ENCODE data around the gene TBC1D22A.

TBC1D22A gene

GRCh38 chr22:47199261-47199978 lies 437.0 kb downstream of the TBC1D22A start:
- no peak for DNase-seq

- DNase-seq = no peak
These were observed 437.5 kb downstream of the TBC1D22A start for GRCh38 chr22:47199979-47200272.

DNA sequence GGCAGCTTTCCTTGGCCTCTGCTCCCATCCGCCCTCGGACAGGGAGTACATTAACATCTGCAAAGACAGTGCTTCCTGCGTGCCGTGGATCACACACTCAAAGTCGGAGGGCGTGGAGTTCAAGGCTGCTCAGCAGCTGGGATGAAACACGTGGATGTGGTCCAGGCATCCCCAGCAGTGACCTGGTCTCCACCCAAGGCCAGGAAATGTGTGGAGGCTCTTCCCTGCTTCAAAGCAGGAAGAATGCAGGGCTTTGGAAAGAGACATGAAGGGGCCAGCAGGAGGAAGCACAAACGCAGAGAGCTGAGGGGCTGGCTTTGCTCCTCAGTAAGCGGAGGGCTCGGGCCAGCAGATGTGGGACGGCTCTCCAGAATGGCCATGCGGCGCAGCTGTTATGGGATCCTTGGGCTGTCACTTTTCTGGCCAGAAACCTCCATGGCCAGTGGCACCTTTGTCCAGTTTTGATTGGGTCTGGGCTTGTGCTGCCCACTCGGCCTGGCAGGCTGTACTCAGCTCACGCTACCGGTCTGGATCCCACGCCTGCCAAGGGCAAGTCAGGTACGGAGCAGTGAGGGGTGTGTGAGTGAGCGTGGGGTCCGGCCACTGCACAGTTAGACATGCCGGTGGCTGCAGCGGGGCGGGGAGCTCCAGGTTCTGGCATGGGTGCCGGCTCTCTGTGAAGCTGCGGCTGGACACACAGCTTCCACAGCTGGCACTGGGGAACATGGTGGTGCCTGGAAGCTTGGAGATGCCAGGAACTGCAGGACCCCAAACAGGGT lies 438.0 kb downstream of the TBC1D22A start:
- no peak for DNase-seq

- DNase-seq = no peak
These were observed 438.9 kb downstream of the TBC1D22A start for GRCh38 chr22:47201186-47201995.

GRCh38 chr22:47201996-47202818 lies 439.8 kb downstream of the TBC1D22A start:
- DNase-seq = no peak

DNA sequence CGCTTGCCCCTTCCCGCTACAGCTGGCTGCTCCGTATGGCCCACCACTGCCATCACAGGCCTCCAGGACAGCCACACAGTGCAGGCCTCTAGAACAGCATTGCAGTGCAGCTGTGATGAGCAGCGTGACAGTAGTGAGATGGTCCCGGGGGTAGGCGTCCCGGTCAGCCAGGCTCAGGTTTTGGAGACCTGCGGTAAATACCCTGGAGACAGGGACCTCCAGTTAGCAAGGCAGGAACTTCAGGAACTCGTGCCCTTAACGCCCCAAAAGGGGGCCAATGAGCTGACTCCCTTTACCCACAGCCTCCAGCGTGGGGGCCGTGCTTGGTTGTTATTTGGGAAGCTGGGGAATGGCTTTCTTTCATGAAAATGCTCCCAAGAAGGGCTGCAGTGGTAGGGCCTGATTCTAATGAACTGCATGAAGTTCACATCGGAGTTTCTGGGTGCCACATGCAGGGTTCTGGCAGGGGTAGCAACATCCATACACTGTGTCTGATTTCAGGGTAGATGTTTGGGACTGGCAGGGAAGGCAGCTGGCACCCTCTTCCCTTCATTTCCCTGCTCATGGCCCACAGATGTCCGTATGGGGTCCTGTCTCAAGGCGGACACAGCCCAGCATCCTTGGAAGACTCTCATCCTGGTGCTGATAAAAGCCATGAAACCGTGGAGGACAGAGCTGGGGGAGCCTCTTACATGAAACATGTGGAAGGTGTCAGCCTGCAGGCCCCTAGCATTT lies 440.5 kb downstream of the TBC1D22A start:
- DNase-seq = no peak

DNA sequence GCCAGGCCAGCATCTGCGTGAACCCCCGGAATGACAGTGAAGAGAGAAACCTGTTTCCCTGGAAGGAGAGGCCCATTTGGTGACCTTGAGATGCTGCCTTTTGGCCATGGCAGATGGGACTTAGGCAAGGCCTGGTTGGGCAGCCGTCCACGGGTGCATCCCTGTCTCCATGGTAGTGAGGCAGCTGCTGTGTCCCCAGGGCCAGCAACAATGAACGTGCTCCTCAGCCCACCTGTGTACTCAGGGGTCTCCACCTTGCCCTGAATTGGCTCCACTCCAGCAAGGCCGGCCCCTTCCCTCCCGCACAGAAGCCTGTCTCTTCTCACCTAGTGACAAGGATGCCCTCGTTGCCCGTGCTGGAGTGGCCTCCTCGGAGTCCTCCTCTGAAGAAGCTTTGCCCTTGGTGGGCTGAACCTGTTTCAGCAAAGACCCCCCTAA lies 441.1 kb downstream of the TBC1D22A start:
- no peak for DNase-seq

- DNase-seq = no peak
These were observed 441.8 kb downstream of the TBC1D22A start for GRCh38 chr22:47204002-47204979.

DNA sequence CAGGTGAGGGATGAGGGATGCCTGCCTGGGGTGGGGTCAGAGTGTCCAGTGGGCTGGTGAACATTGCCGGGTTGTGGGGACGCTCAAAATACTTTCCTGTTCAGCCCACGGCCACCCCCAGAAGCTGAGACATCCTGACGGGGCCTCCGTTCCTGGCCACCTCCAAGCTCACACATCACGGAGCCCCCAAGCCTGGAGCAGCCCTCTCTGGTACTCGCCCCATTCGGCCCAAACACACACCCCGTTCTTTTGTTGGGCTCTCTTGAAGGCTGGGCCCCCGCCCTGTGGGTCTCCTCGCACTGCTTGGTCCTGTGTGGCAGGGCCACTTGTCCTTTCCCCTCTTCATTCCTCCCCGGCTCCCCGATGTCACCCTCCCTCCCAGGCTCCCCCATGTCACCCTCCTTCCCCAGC lies 442.6 kb downstream of the TBC1D22A start:
- DNase-seq = no peak

DNA sequence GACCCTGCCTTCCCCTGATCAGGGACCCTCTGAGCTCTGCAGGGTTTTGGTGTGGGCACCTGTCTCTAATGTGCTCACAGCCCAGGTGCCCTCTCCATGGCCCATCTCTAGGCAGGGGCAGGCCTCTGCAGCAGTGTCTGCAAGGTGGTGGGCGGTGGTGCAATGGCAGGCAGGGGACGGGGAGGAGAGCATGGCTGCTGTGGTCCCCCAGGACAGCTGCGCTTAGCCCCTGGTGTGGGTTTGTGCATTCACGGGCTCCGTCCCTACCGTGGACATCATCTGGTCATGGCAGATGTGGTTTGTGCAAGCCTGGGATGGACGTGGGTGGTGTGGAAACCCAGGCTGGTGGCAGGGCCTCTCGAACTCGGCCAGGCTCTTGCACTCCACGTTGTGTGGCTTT lies 443.1 kb downstream of the TBC1D22A start:
- no peak for DNase-seq

GRCh38 chr22:47206164-47206563 lies 443.7 kb downstream of the TBC1D22A start:
- DNase-seq = no peak

- DNase-seq = no peak
These were observed 444.3 kb downstream of the TBC1D22A start for GRCh38 chr22:47206666-47207218.

DNA sequence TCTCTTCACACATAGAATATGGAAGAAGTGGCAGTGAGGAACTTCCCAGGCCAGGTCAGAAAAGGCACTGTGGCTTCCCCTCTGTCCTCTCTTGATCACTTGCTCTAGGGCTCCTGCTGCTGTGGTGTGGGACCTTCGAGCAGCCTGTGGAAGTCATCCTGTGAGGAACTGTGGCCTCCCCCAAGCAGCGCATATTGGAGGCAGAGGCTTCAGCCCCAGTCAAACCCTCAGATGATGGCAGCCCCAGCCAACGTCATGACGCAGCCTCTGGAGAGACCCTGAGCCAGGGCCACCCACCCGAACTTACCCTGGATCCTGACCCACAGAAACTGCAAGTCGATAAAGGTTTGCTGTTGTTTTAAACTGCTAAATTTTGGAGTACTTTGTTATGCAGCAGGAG lies 444.9 kb downstream of the TBC1D22A start:
- DNase-seq = no peak

- DNase-seq = no peak
These were observed 445.6 kb downstream of the TBC1D22A start for GRCh38 chr22:47207846-47208554.

GRCh38 chr22:47208630-47209029 lies 446.2 kb downstream of the TBC1D22A start:
- no peak for DNase-seq

GRCh38 chr22:47209040-47209514 lies 446.6 kb downstream of the TBC1D22A start:
- DNase-seq = no peak

- no peak for DNase-seq
These were observed 447.1 kb downstream of the TBC1D22A start for GRCh38 chr22:47209547-47210023.

DNA sequence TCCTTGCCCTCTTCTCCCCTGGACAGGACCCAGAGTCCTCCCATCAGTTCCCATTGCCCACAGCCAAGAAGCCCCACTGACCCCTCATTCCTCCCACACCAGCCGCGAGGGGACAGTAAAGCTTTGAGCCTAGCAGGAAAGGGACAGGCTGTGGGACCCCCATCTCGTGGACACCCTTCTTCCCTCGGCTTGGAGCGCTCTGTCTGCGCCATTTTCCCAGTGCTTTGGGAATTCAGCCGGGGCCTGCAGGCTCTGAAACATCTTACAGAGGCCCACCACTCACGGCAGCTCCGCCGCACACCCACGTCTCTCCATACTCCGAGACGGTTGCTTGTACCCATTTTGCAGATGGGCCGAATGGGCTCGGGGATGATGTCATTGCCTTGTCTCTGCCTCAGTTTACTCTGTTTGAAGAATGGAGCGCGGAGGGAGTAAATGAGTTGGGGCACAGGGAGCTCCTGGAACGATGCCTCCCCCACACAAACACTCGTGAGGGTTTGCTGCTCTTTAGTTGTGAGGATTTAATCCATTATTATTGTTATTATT lies 447.7 kb downstream of the TBC1D22A start:
- DNase-seq = no peak

GRCh38 chr22:47210686-47211085 lies 448.2 kb downstream of the TBC1D22A start:
- DNase-seq = no peak

Data from NK-92 treated with Interleukin-12 subunit alpha and Interleukin-12 subunit beta, amount 100 ng/mL, for 24 hours (cell line).